Gastrocnemius medialis (tissue), 4 donors: Measurements from ENCODE around the gene SEC11A.

Source experiments
- POLR2A ChIP-seq, 2 donors: fragments of 450-650 bp; IDR thresholded peaks; one replicate each; pipeline ENCODE4 v1.6.1; 2017; ENCODE audit warnings: antibody characterized with exemption in 2 of 2, mild to moderate bottlenecking in 2 of 2, moderate library complexity in 2 of 2
- TF ChIP-seq, protein P1 (sequence below), 5 experiments: fragments of 450-650 bp in 3 of 5; fragments of 200-600 bp in 2 of 5; sonication (generic) in 2 of 5; IDR thresholded peaks in 4 of 5; conservative IDR thresholded peaks in 1 of 5; 1 replicate in 4 of 5; 2 replicates in 1 of 5; pipeline ENCODE4 v1.5.1; 2016 to 2019; ENCODE audit warnings: antibody characterized with exemption in 5 of 5, mild to moderate bottlenecking in 3 of 5, moderate library complexity in 3 of 5

DNA sequence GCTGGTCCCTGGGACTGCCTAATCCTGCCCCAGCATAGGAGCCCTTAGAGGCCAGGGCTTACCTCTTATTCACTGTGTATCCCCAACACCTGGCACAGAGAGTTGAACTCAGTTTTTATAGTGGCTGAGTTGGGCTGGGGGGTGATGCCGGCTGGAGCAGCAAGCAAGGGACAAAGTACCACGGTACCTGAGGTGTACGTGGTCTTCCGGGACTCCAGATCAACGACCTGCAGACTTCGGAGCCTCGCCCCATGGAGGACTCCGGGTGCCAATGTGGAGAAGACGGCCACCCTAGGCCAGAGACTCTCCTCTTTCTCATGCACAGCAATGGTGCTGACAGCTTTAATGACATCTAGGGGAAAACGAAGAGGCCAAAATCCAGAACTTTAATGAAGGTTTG lies 69.9 kb downstream of the SEC11A start:
- TF ChIP-seq, protein P1, sequence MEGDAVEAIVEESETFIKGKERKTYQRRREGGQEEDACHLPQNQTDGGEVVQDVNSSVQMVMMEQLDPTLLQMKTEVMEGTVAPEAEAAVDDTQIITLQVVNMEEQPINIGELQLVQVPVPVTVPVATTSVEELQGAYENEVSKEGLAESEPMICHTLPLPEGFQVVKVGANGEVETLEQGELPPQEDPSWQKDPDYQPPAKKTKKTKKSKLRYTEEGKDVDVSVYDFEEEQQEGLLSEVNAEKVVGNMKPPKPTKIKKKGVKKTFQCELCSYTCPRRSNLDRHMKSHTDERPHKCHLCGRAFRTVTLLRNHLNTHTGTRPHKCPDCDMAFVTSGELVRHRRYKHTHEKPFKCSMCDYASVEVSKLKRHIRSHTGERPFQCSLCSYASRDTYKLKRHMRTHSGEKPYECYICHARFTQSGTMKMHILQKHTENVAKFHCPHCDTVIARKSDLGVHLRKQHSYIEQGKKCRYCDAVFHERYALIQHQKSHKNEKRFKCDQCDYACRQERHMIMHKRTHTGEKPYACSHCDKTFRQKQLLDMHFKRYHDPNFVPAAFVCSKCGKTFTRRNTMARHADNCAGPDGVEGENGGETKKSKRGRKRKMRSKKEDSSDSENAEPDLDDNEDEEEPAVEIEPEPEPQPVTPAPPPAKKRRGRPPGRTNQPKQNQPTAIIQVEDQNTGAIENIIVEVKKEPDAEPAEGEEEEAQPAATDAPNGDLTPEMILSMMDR (IDR thresholded peaks at IDR 0.05 in 4 of 5, conservative IDR thresholded peaks at IDR 0.05 in 1 of 5): no peak
- no peak for TF ChIP-seq POLR2A (IDR thresholded peaks at IDR 0.05)
